AG04449 (cell line): ENCODE measurements around the gene COMMD6.

Experiments
- CTCF ChIA-PET: fragments of 350-600 bp; formaldehyde crosslinking; extraction: SDS; loops from one replicate; lab custom pipeline; 2021; ENCODE audit warnings: antibody characterized with exemption; lab: Yijun Ruan, JAX
- POLR2A ChIA-PET: fragments of 400-600, 350-600 bp; formaldehyde crosslinking; extraction: SDS; loops from one replicate; lab custom pipeline; 2020; ENCODE audit warnings: antibody characterized with exemption, inconsistent platforms; lab: Yijun Ruan, JAX
- DNase-seq: peaks from one replicate; pipeline ENCODE4 v3.0.0-alpha.2; 2010; ENCODE audit warnings: low read depth, low spot score
- H3K4me3 ChIP-seq: 2 replicates; pipeline ENCODE4 v1.5.1; 2011; ENCODE audit warnings: low read depth, mild to moderate bottlenecking, control low read depth, low read length
- TF ChIP-seq, protein P1 (sequence below): IDR thresholded peaks from one replicate; pipeline ENCODE4 v1.5.1; 2011; ENCODE audit warnings: mild to moderate bottlenecking, moderate library complexity, low read length, control low read depth, inconsistent platforms; ENCODE audit not compliant: insufficient read depth; ENCODE audit errors: missing control alignments

Gene COMMD6

DNA sequence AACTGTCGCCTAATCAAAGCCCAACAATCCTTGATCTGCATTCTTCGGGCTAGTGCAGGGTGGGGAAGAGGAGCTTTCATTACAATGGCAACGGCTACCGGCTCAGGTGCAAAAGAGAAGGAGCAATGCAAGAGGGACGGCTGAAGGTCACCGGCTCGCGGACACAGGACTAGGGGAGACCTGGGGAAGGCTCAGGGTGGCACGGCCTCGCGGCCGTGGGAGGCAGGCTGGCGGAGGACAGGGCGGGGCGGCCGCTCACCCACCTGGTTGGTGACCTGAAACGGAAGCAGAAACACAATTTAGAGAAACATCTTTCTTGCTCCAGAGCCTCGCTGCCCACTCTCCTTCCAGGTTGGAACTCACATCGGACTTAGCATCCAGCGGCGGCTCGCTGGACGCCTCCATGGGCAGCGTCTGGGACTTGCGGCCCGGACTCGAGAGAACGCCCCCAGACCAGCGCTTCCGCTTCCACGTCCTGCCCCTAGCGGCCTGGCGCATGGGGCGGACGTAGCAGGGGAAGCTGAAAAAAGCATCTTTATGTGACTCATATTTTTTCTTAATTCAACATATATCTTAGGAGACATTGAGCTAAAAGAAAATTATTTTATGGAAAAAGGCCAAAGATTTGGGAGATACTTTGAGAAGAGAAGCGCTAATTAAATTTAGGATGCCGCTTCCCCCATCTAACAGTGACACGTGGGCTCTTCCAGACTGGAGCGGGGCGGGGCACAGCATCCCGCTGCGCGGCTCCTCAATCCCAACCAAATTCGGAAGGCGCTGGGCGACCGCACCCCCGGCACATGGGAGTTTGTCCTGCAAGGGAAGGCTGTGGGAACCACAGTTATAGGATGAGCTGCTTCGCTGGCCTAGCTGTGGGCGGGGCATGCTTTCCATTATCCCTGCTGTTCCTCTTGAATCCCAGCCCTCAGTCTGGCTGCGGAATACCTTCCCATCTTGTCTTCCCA lies at the start of gene COMMD6:
COMMD6 (minus strand) TSS at position 441 of the 965 bp plus-strand sequence; CDS start at position 405, 36 bp downstream.
- TF ChIP-seq, protein P1, sequence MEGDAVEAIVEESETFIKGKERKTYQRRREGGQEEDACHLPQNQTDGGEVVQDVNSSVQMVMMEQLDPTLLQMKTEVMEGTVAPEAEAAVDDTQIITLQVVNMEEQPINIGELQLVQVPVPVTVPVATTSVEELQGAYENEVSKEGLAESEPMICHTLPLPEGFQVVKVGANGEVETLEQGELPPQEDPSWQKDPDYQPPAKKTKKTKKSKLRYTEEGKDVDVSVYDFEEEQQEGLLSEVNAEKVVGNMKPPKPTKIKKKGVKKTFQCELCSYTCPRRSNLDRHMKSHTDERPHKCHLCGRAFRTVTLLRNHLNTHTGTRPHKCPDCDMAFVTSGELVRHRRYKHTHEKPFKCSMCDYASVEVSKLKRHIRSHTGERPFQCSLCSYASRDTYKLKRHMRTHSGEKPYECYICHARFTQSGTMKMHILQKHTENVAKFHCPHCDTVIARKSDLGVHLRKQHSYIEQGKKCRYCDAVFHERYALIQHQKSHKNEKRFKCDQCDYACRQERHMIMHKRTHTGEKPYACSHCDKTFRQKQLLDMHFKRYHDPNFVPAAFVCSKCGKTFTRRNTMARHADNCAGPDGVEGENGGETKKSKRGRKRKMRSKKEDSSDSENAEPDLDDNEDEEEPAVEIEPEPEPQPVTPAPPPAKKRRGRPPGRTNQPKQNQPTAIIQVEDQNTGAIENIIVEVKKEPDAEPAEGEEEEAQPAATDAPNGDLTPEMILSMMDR, result peak; percentile 51
- peak; percentile 85 for DNase-seq
- H3K4me3 ChIP-seq, result peak within 1 kb of the TSS; percentile 78
- ChIA-PET POLR2A (interaction anchor here (0.6 to 1.8 kb wide), 8 partner anchors 8 to 211 kb away, joined by 3 to 12 read pairs (median 4); partner anchors contain the start of genes TBC1D4 and UCHL3), CTCF (interaction anchor here (0.8 to 6.4 kb wide), 21 partner anchors 7 to 318 kb away, joined by 3 to 56 read pairs (median 4); partner anchors contain the start of gene TBC1D4)

DNA sequence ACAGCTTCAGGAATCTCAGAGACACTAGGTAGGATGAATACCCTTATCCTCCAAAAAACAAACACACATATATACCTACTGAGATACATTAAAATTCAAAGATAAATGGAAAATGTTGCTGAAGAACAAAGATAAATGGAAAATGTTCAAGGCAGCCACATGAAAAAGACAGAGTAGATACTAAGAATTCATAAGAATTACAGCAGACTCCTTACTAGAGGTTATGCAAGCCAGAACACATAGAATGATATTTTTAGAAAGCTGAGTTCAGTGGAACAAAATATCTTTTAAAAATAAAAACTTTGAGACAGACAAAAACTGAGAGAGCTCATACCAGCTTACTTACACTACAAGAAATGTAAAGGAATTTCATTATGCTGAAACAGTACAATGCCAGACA lies 47.5 kb upstream of the COMMD6 start:
- TF ChIP-seq, protein P1, result no peak
- H3K4me3 ChIP-seq, result no peak overlapping the region
- DNase-seq, result no peak
- POLR2A ChIA-PET, result no interaction called here
- CTCF ChIA-PET, result interaction anchor here (0.9 kb wide), 1 partner anchor 15 kb away, joined by 5 read pairs; no protein-coding TSS in a partner anchor

- DNase-seq, result no peak
- TF ChIP-seq, protein P1, result no peak
- no peak overlapping the region for H3K4me3 ChIP-seq
- ChIA-PET CTCF (interaction anchor here (1.1 to 1.2 kb wide), 3 partner anchors 8 to 211 kb away, joined by 3 to 4 read pairs (median 3); no protein-coding TSS in a partner anchor), POLR2A (no interaction called here)
These were observed 45.5 kb upstream of the COMMD6 start for GRCh38 chr13:75583091-75583490.

DNA sequence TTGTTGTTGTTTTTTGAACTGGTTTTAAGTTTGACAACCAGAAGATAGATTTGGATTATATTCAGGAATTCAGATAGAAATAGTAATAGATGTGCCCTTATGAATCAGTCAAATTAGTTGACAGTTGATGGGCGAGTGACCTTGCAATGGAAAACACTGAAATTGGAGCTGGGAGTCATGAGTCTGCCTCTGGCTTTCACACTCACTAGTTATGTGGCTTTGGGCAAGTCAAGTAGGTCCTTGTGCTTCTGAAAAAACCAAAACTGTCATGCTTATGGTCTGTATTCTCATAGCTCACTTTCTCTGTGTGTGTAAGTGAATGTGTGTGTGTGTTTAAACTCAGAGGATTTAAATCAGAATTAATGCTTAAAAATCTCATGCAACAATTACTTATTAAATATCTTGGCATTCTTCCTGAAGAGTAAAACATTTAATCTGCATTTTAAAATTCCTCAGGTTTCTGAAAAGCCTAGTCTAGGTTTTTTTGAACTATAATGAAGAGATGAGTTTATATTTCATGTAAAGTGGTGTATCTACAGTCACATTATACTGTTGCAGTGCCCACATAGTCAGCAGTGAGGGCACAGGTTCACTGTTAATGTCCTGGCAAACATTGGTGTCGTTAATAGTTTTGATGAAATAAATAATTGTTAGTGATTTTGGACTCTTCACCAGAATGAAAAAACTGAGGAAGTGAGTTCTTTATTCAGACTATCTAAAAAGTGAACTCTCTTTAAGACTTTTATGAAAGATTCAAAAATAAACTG lies 44.4 kb upstream of the COMMD6 start:
- CTCF ChIA-PET, result interaction anchor here (1.0 to 1.2 kb wide), 2 partner anchors 33 to 114 kb away, joined by 3 to 4 read pairs; no protein-coding TSS in a partner anchor
- DNase-seq, result no peak
- POLR2A ChIA-PET, result interaction anchor here (0.6 kb wide), 1 partner anchor 39 kb away, joined by 3 read pairs; no protein-coding TSS in a partner anchor
- TF ChIP-seq, protein P1, result no peak
- H3K4me3 ChIP-seq, result no peak overlapping the region

DNA sequence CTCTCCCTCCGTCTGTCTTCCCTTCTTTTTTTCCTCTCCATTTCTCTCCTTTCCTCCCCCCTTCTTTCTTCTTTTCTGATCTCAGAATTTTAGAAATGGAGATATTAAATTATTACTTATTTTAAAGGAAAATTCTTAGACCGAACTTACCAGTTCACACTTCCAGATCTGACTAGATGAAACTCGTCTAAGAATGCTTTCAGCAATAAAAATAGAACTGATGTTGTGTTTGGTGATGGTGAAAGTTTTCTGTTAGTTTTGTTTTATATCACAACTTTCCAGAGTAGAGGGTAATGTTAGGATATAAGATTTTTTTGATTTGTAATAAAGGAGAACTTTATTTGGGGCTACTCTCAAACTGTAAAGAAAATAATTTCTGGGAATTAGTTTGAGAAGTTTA lies 41.9 kb upstream of the COMMD6 start:
- TF ChIP-seq, protein P1, result no peak
- POLR2A ChIA-PET, result no interaction called here
- CTCF ChIA-PET, result no interaction called here
- no peak for DNase-seq
- H3K4me3 ChIP-seq, result no peak overlapping the region
